HepG2 (cell line): Measurements from ENCODE around the gene TRAF3. TPM values are rescaled to one million over a fixed set of nuclear protein-coding genes. Genes with fewer than 3 reads are reported as not detected.

Experiments
- ARNT2 ChIP-seq: sonication (generic); formaldehyde crosslinking; IDR thresholded peaks from 2 replicates; pipeline ENCODE4 v1.8.0; 2022; ENCODE audit warnings: mild to moderate bottlenecking, low read depth, missing genetic modification reagents, moderate library complexity
- CCAR2 ChIP-seq: fragments of 200-400 bp; formaldehyde crosslinking; optimal IDR thresholded peaks from 2 replicates; pipeline ENCODE3; 2018; ENCODE audit warnings: low read depth, mild to moderate bottlenecking, low read length, moderate library complexity
- EEA1 ChIP-seq: sonication (generic); formaldehyde crosslinking; IDR thresholded peaks from 2 replicates; pipeline ENCODE4 v1.5.1; 2020; ENCODE audit warnings: mild to moderate bottlenecking, missing genetic modification reagents, borderline replicate concordance
- ELF4 ChIP-seq: sonication (generic); formaldehyde crosslinking; IDR thresholded peaks from 2 replicates; pipeline ENCODE4 v1.5.0; 2020; ENCODE audit warnings: missing genetic modification reagents, mild to moderate bottlenecking, moderate library complexity, borderline replicate concordance
- ETV5 ChIP-seq: IDR thresholded peaks from 2 replicates; pipeline ENCODE4 v1.6.1; 2018; ENCODE audit warnings: missing biosample characterization, missing genetic modification reagents, inconsistent platforms, borderline replicate concordance
- EZH2 ChIP-seq: conservative IDR thresholded peaks from 2 replicates; pipeline ENCODE4 v1.6.1; 2012; ENCODE audit warnings: mild to moderate bottlenecking, low read depth, low read length, moderate library complexity
- JUN ChIP-seq: sonication (generic); formaldehyde crosslinking; IDR thresholded peaks from 2 replicates; pipeline ENCODE4 v1.4.0; 2020; ENCODE audit warnings: mild to moderate bottlenecking, missing genetic modification reagents
- MIER2 ChIP-seq: IDR thresholded peaks from 2 replicates; pipeline ENCODE4 v1.6.1; 2016; ENCODE audit warnings: missing biosample characterization, missing genetic modification reagents
- NR3C1 ChIP-seq: sonication (generic); formaldehyde crosslinking; IDR thresholded peaks from 2 replicates; pipeline ENCODE4 v1.4.0; 2020; ENCODE audit warnings: missing genetic modification reagents
- PAF1 ChIP-seq: IDR thresholded peaks from 2 replicates; pipeline ENCODE4 v1.6.1; 2016; ENCODE audit warnings: missing genetic modification reagents, missing compliant biosample characterization
- PHF8 ChIP-seq: sonication (generic); formaldehyde crosslinking; IDR thresholded peaks from 2 replicates; pipeline ENCODE4 v1.5.0; 2020; ENCODE audit warnings: missing genetic modification reagents
- REL ChIP-seq: sonication (generic); formaldehyde crosslinking; conservative IDR thresholded peaks from 2 replicates; pipeline ENCODE4 v1.8.0; 2022; ENCODE audit warnings: mild to moderate bottlenecking, missing genetic modification reagents, moderate library complexity
- STAT5B ChIP-seq: sonication (generic); formaldehyde crosslinking; IDR thresholded peaks from 2 replicates; pipeline ENCODE4 v1.4.0; 2020; ENCODE audit warnings: missing genetic modification reagents
- TAF15 ChIP-seq: fragments of 200-400 bp; formaldehyde crosslinking; IDR thresholded peaks from one replicate; pipeline ENCODE4 v1.6.1; 2018; ENCODE audit warnings: mild to moderate bottlenecking, low read depth, low read length; ENCODE audit not compliant: poor library complexity, severe bottlenecking
- TCF12 ChIP-seq, 2 experiments: fragments of 450-650 bp in 1 of 2; sonication (generic) in 1 of 2; formaldehyde crosslinking in 1 of 2; IDR thresholded peaks; 2 replicates each; pipeline versions ENCODE4 v1.6.1 to v1.8.0; 2017 to 2022; ENCODE audit warnings: antibody characterized with exemption in 1 of 2, mild to moderate bottlenecking in 1 of 2, missing genetic modification reagents in 1 of 2, moderate library complexity in 1 of 2
- ZFP36L1 ChIP-seq: sonication (generic); formaldehyde crosslinking; IDR thresholded peaks from 2 replicates; pipeline ENCODE4 v1.8.0; 2022; ENCODE audit warnings: mild to moderate bottlenecking, missing genetic modification reagents, moderate library complexity
- ZFP62 ChIP-seq: sonication (generic); formaldehyde crosslinking; IDR thresholded peaks from 2 replicates; pipeline ENCODE4 v1.4.0; 2020; ENCODE audit warnings: missing genetic modification reagents
- ZNF124 ChIP-seq: sonication (generic); formaldehyde crosslinking; IDR thresholded peaks from 2 replicates; pipeline ENCODE4 v1.4.0; 2020; ENCODE audit warnings: missing genetic modification reagents
- ZNF326 ChIP-seq: sonication (generic); formaldehyde crosslinking; IDR thresholded peaks from 2 replicates; pipeline ENCODE4 v1.4.0; 2020; ENCODE audit warnings: missing genetic modification reagents, borderline replicate concordance
- ZNF616 ChIP-seq: sonication (generic); formaldehyde crosslinking; IDR thresholded peaks from 2 replicates; pipeline ENCODE4 v1.5.0; 2020; ENCODE audit warnings: low read depth, mild to moderate bottlenecking, missing genetic modification reagents
- polyA plus RNA-seq, 8 experiments: library from polyadenylated mRNA; depleted of rRNA in 3 of 8; stranded (reverse) in 7 of 8; unstranded in 1 of 8; fragments of >200 nt; fragmentation: Illumina TruSeq in 4 of 8; extraction: Trizol in 4 of 8; gene quantifications; 2 replicates each; pipeline versions ENCODE4 v1.2.1 to v1.2.3, GENCODE V29; 2011 to 2016; ENCODE audit warnings: low read depth in 4 of 8, missing spikeins in 1 of 8, mixed read lengths in 1 of 8; ENCODE audit not compliant: insufficient read depth in 1 of 8
- total RNA-seq, 5 experiments: library from RNA; depleted of rRNA; stranded (reverse); fragments of >200 nt; fragmentation: Illumina TruSeq; extraction: Trizol; gene quantifications; 2 replicates each; pipeline ENCODE4 v1.2.3, GENCODE V29; 2016; ENCODE audit warnings: low read depth in 1 of 5
- TF ChIP-seq, protein P1 (sequence below): sonication (generic); formaldehyde crosslinking; IDR thresholded peaks from 2 replicates; pipeline ENCODE4 v1.4.0; 2020; ENCODE audit warnings: missing genetic modification reagents
- TF ChIP-seq, protein P2 (sequence below), 2 experiments: IDR thresholded peaks; 2 replicates each; pipeline ENCODE4 v1.6.1; 2011 to 2012; ENCODE audit warnings: low read length in 2 of 2, borderline replicate concordance in 1 of 2, low read depth in 1 of 2, mild to moderate bottlenecking in 1 of 2, moderate library complexity in 1 of 2
- TF ChIP-seq, protein P3 (sequence below): sonication (generic); formaldehyde crosslinking; conservative IDR thresholded peaks from 2 replicates; pipeline ENCODE4 v1.4.0; 2020; ENCODE audit warnings: mild to moderate bottlenecking, missing genetic modification reagents, moderate library complexity

The TRAF3 gene
- total and polyA plus RNA-seq, 2 of the 13 experiments (the other 11 are each of a cell fraction or from before 2014, with no cell fraction given): 6.9 to 12.2 TPM

DNA sequence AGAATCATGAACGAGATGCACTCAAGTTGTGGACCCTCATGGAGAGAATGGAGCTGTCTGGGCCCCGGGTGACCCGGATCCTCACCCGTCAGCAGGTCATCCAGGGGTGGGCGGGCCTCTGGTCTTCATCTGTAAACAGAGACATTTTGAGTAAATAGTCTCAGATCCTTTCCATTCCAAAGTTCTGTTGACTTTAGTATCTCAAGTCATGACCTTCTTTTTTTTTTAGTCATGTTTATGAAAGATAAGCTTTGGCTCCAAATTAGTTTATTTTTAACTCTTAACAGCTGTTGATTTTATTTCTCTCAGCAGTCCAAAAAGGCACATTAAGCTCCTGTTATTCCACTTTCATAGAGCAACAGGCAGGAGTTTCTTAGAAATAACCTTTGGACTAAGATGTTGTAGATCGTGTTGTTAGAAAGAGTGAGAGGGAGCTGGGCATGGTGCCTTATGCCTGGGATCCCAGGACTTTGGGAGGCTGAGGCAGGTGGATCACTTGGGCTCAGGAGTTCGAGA, 96.4 kb downstream of the TRAF3 start (continued):
- no peak for TF ChIP-seq EEA1 (CRISPR knock-in tag)
- TF ChIP-seq, protein P1, sequence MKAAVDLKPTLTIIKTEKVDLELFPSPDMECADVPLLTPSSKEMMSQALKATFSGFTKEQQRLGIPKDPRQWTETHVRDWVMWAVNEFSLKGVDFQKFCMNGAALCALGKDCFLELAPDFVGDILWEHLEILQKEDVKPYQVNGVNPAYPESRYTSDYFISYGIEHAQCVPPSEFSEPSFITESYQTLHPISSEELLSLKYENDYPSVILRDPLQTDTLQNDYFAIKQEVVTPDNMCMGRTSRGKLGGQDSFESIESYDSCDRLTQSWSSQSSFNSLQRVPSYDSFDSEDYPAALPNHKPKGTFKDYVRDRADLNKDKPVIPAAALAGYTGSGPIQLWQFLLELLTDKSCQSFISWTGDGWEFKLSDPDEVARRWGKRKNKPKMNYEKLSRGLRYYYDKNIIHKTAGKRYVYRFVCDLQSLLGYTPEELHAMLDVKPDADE (CRISPR knock-in tag): no peak
- TF ChIP-seq ZNF326 (CRISPR knock-in tag): no peak
- no peak for TF ChIP-seq TAF15
- no peak for TF ChIP-seq ARNT2
- TF ChIP-seq EZH2: no peak
- TF ChIP-seq JUN (CRISPR knock-in tag): no peak
- TF ChIP-seq ZFP36L1 (CRISPR knock-in tag): peak; percentile 48; the same call in 1 of the 2 replicates
- TF ChIP-seq PHF8 (CRISPR knock-in tag): no peak
- no peak for TF ChIP-seq ZNF616
- no peak for TF ChIP-seq CCAR2
- TF ChIP-seq, protein P2, sequence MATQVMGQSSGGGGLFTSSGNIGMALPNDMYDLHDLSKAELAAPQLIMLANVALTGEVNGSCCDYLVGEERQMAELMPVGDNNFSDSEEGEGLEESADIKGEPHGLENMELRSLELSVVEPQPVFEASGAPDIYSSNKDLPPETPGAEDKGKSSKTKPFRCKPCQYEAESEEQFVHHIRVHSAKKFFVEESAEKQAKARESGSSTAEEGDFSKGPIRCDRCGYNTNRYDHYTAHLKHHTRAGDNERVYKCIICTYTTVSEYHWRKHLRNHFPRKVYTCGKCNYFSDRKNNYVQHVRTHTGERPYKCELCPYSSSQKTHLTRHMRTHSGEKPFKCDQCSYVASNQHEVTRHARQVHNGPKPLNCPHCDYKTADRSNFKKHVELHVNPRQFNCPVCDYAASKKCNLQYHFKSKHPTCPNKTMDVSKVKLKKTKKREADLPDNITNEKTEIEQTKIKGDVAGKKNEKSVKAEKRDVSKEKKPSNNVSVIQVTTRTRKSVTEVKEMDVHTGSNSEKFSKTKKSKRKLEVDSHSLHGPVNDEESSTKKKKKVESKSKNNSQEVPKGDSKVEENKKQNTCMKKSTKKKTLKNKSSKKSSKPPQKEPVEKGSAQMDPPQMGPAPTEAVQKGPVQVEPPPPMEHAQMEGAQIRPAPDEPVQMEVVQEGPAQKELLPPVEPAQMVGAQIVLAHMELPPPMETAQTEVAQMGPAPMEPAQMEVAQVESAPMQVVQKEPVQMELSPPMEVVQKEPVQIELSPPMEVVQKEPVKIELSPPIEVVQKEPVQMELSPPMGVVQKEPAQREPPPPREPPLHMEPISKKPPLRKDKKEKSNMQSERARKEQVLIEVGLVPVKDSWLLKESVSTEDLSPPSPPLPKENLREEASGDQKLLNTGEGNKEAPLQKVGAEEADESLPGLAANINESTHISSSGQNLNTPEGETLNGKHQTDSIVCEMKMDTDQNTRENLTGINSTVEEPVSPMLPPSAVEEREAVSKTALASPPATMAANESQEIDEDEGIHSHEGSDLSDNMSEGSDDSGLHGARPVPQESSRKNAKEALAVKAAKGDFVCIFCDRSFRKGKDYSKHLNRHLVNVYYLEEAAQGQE (IDR thresholded peaks at IDR 0.05; ENCODE audit: borderline replicate concordance in 1 of 2, low read depth in 1 of 2, low read length in 2 of 2): 0 out of 4 replicates have a peak, but pooled peaks of 1 of the 2 experiments have one; percentile 35
- peak; percentile 76; the same call in 1 of the 2 replicates for TF ChIP-seq ETV5 (CRISPR knock-in tag)
- 0 out of 2 replicates have a peak, but pooled peaks have one; percentile 33 for TF ChIP-seq REL (CRISPR knock-in tag)
- no peak for TF ChIP-seq ZFP62
- no peak for TF ChIP-seq MIER2 (CRISPR knock-in tag)
- TF ChIP-seq ELF4 (CRISPR knock-in tag): peak; percentile 44; the same call in 1 of the 2 replicates
- TF ChIP-seq ZNF124 (CRISPR knock-in tag): no peak
- no peak for TF ChIP-seq TCF12 (IDR thresholded peaks at IDR 0.05)
- TF ChIP-seq TCF12 (CRISPR knock-in tag; IDR thresholded peaks at IDR 0.05): peak; percentile 71; the same call in 1 of the 2 replicates
- no peak for TF ChIP-seq PAF1
- TF ChIP-seq NR3C1 (CRISPR knock-in tag): no peak
- TF ChIP-seq, protein P3, sequence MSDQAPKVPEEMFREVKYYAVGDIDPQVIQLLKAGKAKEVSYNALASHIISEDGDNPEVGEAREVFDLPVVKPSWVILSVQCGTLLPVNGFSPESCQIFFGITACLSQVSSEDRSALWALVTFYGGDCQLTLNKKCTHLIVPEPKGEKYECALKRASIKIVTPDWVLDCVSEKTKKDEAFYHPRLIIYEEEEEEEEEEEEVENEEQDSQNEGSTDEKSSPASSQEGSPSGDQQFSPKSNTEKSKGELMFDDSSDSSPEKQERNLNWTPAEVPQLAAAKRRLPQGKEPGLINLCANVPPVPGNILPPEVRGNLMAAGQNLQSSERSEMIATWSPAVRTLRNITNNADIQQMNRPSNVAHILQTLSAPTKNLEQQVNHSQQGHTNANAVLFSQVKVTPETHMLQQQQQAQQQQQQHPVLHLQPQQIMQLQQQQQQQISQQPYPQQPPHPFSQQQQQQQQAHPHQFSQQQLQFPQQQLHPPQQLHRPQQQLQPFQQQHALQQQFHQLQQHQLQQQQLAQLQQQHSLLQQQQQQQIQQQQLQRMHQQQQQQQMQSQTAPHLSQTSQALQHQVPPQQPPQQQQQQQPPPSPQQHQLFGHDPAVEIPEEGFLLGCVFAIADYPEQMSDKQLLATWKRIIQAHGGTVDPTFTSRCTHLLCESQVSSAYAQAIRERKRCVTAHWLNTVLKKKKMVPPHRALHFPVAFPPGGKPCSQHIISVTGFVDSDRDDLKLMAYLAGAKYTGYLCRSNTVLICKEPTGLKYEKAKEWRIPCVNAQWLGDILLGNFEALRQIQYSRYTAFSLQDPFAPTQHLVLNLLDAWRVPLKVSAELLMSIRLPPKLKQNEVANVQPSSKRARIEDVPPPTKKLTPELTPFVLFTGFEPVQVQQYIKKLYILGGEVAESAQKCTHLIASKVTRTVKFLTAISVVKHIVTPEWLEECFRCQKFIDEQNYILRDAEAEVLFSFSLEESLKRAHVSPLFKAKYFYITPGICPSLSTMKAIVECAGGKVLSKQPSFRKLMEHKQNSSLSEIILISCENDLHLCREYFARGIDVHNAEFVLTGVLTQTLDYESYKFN: peak; percentile 98
- no peak for TF ChIP-seq STAT5B (CRISPR knock-in tag)
